Measurements from ENCODE around the gene CYTH1. TPM values are rescaled to one million over a fixed set of nuclear protein-coding genes. Genes with fewer than 3 reads are reported as not detected.
A peak's percentile ranks its signal among the peaks of the same experiment; 100 is the strongest.

CYTH1 gene
- polyA plus RNA-seq, 2 of the 4 experiments (the other 2 are of a cell fraction), result 38.5 to 46.2 TPM

GRCh38 chr17:78803186-78803845 is 21.2 kb upstream of the CYTH1 start:
- Histone ChIP-seq H3K4me3 (no peak overlapping the region), H3K27ac (no peak overlapping the region), H3K9me3 (no peaks in the 10 kb centered on the region), H3K4me2 (no peak overlapping the region), H3K4me1 (no peaks in the 10 kb centered on the region)
- CTCF ChIA-PET, result interaction anchor here (0.9 to 1.9 kb wide), 3 partner anchors 12 to 18 kb away, joined by 3 to 10 read pairs (median 3); no protein-coding TSS in a partner anchor
- FAIRE-seq, result no peak
- TF ChIP-seq POLR2AphosphoS2 (conservative IDR thresholded peaks at IDR 0.05; ENCODE audit: low read length), result 0 out of 2 replicates have a peak, but pooled peaks have one; percentile 47
- no peak for TF ChIP-seq RAD21 (conservative IDR thresholded peaks at IDR 0.05 in 1 of 2, IDR thresholded peaks at IDR 0.05 in 1 of 2)
- no peak for TF ChIP-seq GATA3 (IDR thresholded peaks at IDR 0.05; ENCODE audit: borderline replicate concordance)
- no peak for TF ChIP-seq REST (IDR thresholded peaks at IDR 0.05)
- POLR2A ChIA-PET, result no interaction called here
- no peak for ATAC-seq
- DNase-seq (ENCODE audit: low read depth in 1 of 2, low spot score in 1 of 2), result no peak
- WGBS (ENCODE audit: missing lambda C conversion rate), result 90% methylated on average over 21 of the region's 21 CpGs

DNA sequence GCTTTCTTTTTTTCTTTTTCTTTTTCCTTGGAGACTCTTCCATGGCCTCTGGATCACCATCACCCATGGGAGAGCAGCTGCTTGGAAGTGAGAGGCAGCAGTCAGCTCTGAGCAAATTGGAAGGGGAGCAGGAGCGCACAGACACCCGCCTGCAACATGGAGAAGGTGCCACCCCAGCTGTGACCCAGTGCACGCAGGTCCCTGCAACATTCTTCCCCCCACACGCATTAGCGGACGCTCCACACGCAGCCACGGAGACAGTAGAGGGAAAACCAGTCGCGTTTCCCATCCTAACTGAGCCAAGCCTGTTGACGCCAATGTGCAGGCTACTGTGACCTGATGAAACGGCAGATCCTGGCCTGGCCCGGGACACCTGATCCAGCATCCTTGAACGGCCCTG is 20.4 kb upstream of the CYTH1 start:
- no peak overlapping the region for H3K4me2 ChIP-seq
- 95% methylated on average over 14 of the region's 14 CpGs for WGBS (ENCODE audit: missing lambda C conversion rate)
- ATAC-seq (no peak), DNase-seq (ENCODE audit: low read depth in 1 of 2, low spot score in 1 of 2) (no peak), FAIRE-seq (no peak)
- no peak overlapping the region for H3K27ac ChIP-seq
- no peak overlapping the region for H3K4me3 ChIP-seq
- ChIA-PET CTCF (interaction anchor here (0.9 to 1.0 kb wide), 2 partner anchors 12 to 93 kb away, joined by 3 read pairs; no protein-coding TSS in a partner anchor), POLR2A (no interaction called here)
- TF ChIP-seq GATA3 (IDR thresholded peaks at IDR 0.05; ENCODE audit: borderline replicate concordance), result no peak
- no peak for TF ChIP-seq CBX2 (IDR thresholded peaks at IDR 0.05; ENCODE audit: borderline replicate concordance, low read depth)
- TF ChIP-seq, protein P1, sequence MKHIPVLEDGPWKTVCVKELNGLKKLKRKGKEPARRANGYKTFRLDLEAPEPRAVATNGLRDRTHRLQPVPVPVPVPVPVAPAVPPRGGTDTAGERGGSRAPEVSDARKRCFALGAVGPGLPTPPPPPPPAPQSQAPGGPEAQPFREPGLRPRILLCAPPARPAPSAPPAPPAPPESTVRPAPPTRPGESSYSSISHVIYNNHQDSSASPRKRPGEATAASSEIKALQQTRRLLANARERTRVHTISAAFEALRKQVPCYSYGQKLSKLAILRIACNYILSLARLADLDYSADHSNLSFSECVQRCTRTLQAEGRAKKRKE (CRISPR knock-in tag; IDR thresholded peaks at IDR 0.05; ENCODE audit: low read depth), result no peak
- TF ChIP-seq ZNF302 (CRISPR knock-in tag; IDR thresholded peaks at IDR 0.05), result no peak
- no peak for TF ChIP-seq SREBF2 (IDR thresholded peaks at IDR 0.05)
- TF ChIP-seq CTCF (IDR thresholded peaks at IDR 0.05), result no peak
- TF ChIP-seq RAD21 (conservative IDR thresholded peaks at IDR 0.05 in 1 of 2, IDR thresholded peaks at IDR 0.05 in 1 of 2), result no peak
- no peak for TF ChIP-seq TFCP2L1 (CRISPR knock-in tag; IDR thresholded peaks at IDR 0.05)
- TF ChIP-seq NR3C1 (IDR thresholded peaks at IDR 0.05), result no peak
- no peak for TF ChIP-seq BHLHE40 (IDR thresholded peaks at IDR 0.05; ENCODE audit: low read depth, low read length)
- no peak for TF ChIP-seq RCOR1 (IDR thresholded peaks at IDR 0.05; ENCODE audit: low read depth, low read length)
- no peak for TF ChIP-seq ZC3H11A (IDR thresholded peaks at IDR 0.05)
- no peaks in the 10 kb centered on the region for H3K9me3 ChIP-seq
- H3K4me1 ChIP-seq, result no peaks in the 10 kb centered on the region

GRCh38 chr17:78802008-78802407 is 19.9 kb upstream of the CYTH1 start:
- no peaks in the 10 kb centered on the region for H3K4me1 ChIP-seq
- ChIA-PET POLR2A (no interaction called here), CTCF (interaction anchor here (0.6 to 2.0 kb wide), 6 partner anchors 8 to 305 kb away, joined by 3 to 7 read pairs (median 3); no protein-coding TSS in a partner anchor)
- DNase-seq (ENCODE audit: low read depth in 1 of 2, low spot score in 1 of 2), result no peak
- H3K4me3 ChIP-seq, result no peak overlapping the region
- ATAC-seq, result no peak
- no peaks in the 10 kb centered on the region for H3K9me3 ChIP-seq
- H3K4me2 ChIP-seq, result no peak overlapping the region
- TF ChIP-seq POLR2A (IDR thresholded peaks at IDR 0.05; ENCODE audit: low read length), result no peak
- no peak for TF ChIP-seq SREBF2 (IDR thresholded peaks at IDR 0.05)
- TF ChIP-seq FOSL2 (IDR thresholded peaks at IDR 0.05), result no peak
- TF ChIP-seq FOSL2 (CRISPR knock-in tag; IDR thresholded peaks at IDR 0.05), result no peak
- TF ChIP-seq RFX5 (IDR thresholded peaks at IDR 0.05), result no peak
- no peak for TF ChIP-seq NPAS2 (CRISPR knock-in tag; IDR thresholded peaks at IDR 0.05; ENCODE audit: borderline replicate concordance)
- TF ChIP-seq CBX8 (IDR thresholded peaks at IDR 0.05), result no peak
- no peak for TF ChIP-seq EHF (CRISPR knock-in tag; IDR thresholded peaks at IDR 0.05)
- TF ChIP-seq JUN (IDR thresholded peaks at IDR 0.05), result no peak
- no peak for TF ChIP-seq CEBPB (IDR thresholded peaks at IDR 0.05)
- no peak for TF ChIP-seq ZFP36 (IDR thresholded peaks at IDR 0.05; ENCODE audit: borderline replicate concordance, partially characterized antibody)
- TF ChIP-seq HOXB13 (CRISPR knock-in tag; IDR thresholded peaks at IDR 0.05; ENCODE audit: low read depth), result no peak
- no peak for TF ChIP-seq RCOR1 (IDR thresholded peaks at IDR 0.05; ENCODE audit: low read depth, low read length)
- TF ChIP-seq ZNF302 (CRISPR knock-in tag; IDR thresholded peaks at IDR 0.05), result no peak
- TF ChIP-seq, protein P1 (CRISPR knock-in tag; IDR thresholded peaks at IDR 0.05; ENCODE audit: low read depth), result no peak
- no peak overlapping the region for H3K27ac ChIP-seq
- 70% methylated on average over 10 of the region's 30 CpGs for WGBS (ENCODE audit: missing lambda C conversion rate)
- FAIRE-seq, result no peak
